Pons (tissue), 1 donor: ENCODE measurements around the gene ALKBH2.
"Not testable (repeated sequence)": the region's sequence is repeated elsewhere in the genome, so short reads cannot be mapped to it uniquely, and the experiment has no call there.

Experiments
- DNase-seq: peaks from one replicate; pipeline ENCODE4 v3.0.0-alpha.2; 2016; ENCODE audit warnings: low spot score

The ALKBH2 gene

GRCh38 chr12:109065853-109066193 is 27.4 kb downstream of the ALKBH2 start:
- DNase-seq: no peak

- no peak for DNase-seq
These were observed 28.0 kb downstream of the ALKBH2 start for GRCh38 chr12:109065154-109065852.

DNA sequence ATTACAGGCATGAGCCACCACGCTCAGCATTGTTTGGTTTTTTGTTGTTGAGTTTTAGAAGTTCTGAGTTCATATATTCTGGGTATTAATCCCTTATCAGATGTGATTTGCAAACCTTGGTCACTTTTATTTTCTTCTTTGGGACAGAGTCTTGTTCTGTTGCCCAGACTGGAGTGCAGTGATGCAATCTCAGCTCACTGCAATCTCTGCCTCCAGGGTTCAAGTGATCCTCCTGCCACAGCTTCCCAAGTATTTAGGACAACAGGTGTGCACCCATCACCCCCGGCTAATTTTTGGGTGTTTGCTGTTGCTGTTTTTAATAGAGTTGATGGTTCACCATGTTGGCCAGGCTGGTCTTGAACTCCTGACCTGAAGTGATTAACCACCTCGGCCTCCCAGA is 29.1 kb downstream of the ALKBH2 start:
- no peak for DNase-seq

- no peak for DNase-seq
These were observed 34.5 kb downstream of the ALKBH2 start for GRCh38 chr12:109058773-109059172.

GRCh38 chr12:109057376-109057775 is 35.9 kb downstream of the ALKBH2 start:
- peak; percentile 94 for DNase-seq

DNA sequence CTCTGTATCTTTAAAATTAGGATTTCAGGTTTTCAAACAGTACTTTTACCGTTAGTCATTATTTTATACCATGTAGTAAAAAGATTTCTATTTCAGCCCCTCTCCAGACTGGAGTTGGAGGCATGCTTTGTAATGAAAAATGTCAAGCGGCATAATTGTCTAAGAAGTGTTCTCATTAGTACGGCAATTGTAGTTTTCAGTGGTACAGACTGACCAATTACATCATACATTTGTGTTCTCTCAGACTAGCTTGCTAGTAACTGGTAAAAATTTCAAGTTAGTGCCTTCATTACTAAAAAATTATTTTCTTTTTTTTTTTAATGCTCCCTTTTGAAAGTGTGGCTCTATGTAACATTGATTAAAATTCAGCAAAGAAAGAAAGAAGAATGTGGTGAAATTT is 36.4 kb downstream of the ALKBH2 start:
- DNase-seq: peak; percentile 83

DNA sequence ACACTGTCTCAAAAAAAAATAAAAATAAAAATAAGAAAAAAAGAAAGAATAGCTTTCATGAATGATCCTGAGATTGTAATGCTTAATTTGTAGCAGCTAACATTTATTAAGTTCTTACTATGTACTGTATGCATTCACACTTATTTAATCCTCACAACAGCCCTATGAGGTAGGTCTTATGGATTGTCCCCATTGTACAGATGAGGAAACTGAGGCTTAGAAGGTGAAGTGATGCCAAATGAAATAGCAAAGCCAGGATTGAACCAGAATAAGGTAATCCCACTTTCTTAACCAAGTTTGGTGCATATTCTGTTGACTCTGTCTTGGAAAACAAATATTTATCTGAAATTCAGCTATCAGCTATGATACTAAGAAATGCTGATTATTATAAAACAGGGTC is 38.8 kb downstream of the ALKBH2 start:
- DNase-seq: no peak

DNA sequence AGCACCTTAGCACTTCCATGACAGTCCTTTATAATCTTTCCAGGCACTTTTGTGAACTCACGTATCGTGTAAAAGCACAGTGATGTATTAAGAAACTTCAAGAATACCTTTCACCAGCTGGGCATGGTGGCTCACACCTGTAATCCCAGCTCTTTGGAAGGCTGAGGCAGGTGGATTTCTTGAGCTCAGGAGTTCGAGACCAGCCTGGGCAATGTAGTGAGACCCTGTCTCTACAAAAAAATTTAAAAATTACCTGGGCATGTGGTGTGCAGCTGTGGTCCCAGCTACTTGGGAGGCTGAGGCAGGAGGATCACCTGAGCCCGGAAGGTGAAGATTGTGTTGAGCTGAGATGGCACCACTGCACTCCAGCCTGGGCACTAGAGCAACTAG is 39.2 kb downstream of the ALKBH2 start:
- DNase-seq: not testable (repeated sequence)

GRCh38 chr12:109053382-109054123 is 39.7 kb downstream of the ALKBH2 start:
- DNase-seq: peak; percentile 16

GRCh38 chr12:109052414-109053323 is 40.6 kb downstream of the ALKBH2 start, which contains the start of gene USP30:
USP30 (plus strand) TSS chr12:109052576; CDS start chr12:109052679, 103 bp downstream.
- peak; percentile 71 for DNase-seq

DNA sequence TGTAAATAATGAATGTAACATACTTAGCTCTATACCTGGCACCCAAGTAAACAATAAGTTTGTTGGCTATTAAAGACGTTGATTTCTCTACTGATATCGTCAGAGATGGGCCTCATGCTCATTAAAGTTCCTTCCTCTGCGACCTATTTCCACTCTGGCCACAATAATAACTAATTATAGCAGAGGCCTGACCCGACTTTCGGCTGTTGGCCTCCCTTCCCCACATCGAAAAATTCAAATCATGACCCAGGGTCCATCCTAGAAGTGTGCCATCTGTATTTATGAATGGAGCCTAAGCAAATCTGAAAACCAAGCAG is 41.2 kb downstream of the ALKBH2 start:
- no peak for DNase-seq

DNA sequence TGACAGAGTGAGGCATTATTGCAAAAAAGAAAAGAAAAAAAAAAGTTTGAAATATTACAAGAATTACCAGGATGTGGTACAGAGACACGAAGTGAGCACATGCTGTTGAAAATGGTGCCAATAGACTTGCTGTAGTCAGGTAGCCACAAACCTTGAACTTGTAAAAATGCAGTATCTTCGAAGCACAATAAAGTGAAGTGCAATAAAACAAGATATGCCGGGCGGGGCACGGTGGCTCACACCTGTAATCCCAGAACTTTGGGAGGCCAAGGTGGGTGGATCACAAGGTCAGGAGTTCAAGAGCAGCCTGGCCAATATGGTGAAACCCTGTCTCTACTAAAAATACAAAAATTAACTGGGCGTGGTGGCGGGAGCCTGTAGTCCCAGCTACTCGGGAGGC is 43.5 kb downstream of the ALKBH2 start:
- DNase-seq: not testable (repeated sequence)

GRCh38 chr12:109048706-109049105 is 44.6 kb downstream of the ALKBH2 start:
- not testable (repeated sequence) for DNase-seq

DNA sequence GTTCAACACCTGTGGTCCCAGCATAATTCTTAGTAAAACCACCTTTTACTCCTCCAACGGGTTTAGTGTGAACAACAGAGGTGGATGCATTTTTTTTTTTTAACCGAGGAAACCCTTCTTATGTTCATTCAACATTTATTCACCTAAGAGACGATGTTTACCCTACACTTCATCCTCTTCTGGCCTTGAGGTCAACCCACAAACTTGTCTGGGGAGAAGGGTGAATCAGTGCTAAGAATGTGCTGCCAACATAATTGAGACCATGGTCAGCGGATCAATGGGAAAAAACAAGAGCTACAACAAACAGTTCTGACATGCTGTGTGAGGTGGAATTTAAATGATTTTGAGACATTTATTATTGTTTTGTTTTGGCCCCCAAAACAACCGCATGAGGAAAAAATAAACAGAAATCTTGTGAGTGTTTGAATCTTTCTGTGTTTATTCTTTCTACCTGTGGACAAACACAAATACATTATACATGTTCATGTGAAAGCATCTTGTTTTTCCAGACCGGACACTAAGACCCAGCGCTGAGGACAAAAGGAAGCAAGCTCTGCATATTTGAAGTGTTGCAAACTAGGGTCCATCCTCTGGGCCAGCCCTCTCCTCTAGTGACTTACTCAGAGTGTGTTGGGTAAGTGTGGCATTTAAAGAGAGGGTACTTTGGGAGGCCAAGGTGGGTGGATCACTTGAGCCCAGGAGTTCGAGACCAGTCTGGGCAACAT is 46.0 kb downstream of the ALKBH2 start:
- DNase-seq: no peak

DNA sequence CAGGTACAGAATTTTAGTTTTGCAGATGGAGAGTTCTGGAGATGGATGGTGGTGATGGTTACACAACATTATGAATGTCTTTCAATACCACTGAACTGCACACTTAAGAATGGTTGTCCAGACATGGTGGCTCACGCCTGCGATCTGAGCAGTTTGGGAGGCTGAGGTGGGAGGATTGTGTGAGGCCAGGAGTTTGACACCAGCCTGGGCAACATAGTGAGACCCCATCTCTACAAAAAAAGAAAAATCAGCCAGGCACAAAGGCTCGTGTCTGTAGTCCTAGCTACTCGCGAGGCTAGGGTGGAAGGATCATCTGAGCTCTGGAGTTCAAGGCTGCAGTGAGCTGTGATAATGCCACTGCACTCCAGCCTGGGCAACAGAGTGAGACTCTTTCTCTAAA is 49.0 kb downstream of the ALKBH2 start:
- DNase-seq: no peak
